ENCODE results near the gene SLC35E1.

The SLC35E1 gene

DNA sequence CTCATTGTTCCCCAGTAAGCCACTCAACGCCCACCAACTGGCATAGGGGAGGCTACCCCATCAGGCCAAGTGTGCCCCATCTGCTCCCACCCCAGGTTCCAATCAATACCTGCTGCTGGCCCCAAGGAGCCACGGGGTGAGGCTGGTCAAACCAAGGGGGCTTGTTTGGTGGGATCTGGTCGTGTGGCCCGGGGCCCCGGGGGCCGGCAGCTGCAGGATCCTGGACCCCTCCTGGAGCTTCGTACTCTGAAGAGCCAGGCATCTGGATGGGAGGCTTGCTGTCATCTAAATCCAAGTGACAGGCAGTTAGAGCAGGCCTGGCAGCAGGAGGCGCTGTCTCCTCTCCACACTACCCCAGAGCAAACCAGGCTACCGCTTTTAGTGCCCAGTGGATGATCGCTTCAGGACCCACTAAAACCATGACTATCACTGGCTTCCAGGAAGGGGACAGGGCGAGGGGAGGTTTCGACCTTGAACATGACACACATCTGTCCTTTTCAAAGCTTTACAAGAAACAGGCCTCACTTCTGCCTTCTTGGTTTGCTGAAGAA lies 44.2 kb downstream of the SLC35E1 start:
- Histone ChIP-seq H3K9me3 (ENCODE audit: control insufficient read depth, insufficient read depth, low read length) (no peaks in the 10 kb centered on the region), H3K27me3 (ENCODE audit: control insufficient read depth, insufficient read depth, low read length) (no peaks in the 10 kb centered on the region), H3K36me3 (ENCODE audit: control insufficient read depth, insufficient read depth, low read length) (peaks cover 99% of the 10 kb centered on the region), H3K27ac (ENCODE audit: low read depth, low read length) (no peak overlapping the region), H3K4me1 (ENCODE audit: control insufficient read depth, insufficient read depth, low read length) (no peaks in the 10 kb centered on the region), H3K9ac (ENCODE audit: low read depth, low read length) (no peak overlapping the region), H3K4me3 (ENCODE audit: low read depth, low read length) (no peak overlapping the region)

DNA sequence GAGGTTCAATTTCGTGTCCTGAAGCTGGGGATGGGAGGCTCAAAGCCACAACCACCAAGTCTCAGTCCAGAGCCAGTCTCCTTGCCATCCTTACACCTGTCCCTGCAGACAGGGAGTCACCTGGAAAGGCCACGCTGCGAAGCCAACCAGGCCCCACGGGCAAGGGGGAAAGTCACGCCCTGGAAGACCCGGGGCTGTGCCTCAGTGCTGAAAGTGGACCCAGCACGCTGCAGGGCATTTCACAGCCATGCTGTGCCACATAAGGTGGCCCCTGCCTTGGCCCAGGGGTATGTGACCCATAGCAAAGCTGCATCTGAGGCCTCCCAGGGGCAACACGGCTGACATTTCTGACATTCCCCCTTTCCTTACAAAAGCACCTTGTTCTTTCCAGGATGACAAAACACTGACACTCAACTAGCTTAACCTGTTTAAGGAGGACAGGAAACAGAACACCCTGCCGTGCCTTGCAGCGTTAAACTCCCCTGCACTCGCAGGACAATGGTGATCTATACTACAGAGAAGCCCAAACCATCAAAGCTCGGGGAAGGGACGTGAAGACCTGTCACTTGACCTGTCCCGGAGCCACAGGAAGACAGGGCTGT lies 44.8 kb downstream of the SLC35E1 start:
- H3K27ac ChIP-seq (ENCODE audit: low read depth, low read length) = no peak overlapping the region

DNA sequence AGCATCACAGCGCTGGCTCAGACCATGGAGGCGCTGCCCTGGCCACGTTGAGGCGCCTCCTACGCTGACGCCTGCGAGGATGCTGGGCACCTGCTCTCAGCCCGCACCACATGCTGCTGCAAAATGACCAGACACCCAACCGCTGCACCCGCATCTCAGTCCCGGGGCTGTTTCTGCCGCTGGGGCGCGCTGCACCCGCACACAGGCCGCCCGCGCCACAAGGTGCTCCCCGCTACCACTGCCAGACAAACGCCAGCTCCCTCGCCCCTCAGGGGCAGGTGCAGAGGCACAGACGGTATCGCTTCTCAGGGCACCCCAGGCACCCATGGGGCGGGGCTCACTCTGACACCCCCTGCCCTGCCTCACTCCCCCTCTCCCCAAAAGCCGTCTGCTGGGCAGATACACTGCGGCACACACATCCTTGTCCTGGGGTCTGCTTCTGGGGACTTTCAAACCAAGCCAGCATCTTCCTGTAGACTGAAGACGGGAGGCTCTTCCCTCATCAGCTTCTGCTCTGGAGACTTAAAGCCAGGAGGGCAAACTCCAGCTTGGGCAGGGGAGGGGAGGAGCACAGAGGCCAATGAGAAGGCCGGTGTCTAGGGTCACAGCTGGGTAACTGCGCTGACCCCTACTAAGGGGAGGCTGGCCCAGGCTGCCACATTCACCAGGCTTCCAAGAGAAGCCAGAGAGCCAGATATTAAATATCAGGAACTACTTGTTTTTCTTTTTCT lies 46.3 kb downstream of the SLC35E1 start:
- H3K27ac ChIP-seq (ENCODE audit: low read depth, low read length) = no peak overlapping the region

More for the DNA sequence above, 44.8 kb downstream of the SLC35E1 start:
- no peak overlapping the region for H3K4me3 ChIP-seq (ENCODE audit: low read depth, low read length)
- peaks cover 99% of the 10 kb centered on the region for H3K36me3 ChIP-seq (ENCODE audit: control insufficient read depth, insufficient read depth, low read length)
- no peaks in the 10 kb centered on the region for H3K27me3 ChIP-seq (ENCODE audit: control insufficient read depth, insufficient read depth, low read length)
- no peaks in the 10 kb centered on the region for H3K9me3 ChIP-seq (ENCODE audit: control insufficient read depth, insufficient read depth, low read length)
- no peak overlapping the region for H3K9ac ChIP-seq (ENCODE audit: low read depth, low read length)
- H3K4me1 ChIP-seq (ENCODE audit: control insufficient read depth, insufficient read depth, low read length) = no peaks in the 10 kb centered on the region

DNA sequence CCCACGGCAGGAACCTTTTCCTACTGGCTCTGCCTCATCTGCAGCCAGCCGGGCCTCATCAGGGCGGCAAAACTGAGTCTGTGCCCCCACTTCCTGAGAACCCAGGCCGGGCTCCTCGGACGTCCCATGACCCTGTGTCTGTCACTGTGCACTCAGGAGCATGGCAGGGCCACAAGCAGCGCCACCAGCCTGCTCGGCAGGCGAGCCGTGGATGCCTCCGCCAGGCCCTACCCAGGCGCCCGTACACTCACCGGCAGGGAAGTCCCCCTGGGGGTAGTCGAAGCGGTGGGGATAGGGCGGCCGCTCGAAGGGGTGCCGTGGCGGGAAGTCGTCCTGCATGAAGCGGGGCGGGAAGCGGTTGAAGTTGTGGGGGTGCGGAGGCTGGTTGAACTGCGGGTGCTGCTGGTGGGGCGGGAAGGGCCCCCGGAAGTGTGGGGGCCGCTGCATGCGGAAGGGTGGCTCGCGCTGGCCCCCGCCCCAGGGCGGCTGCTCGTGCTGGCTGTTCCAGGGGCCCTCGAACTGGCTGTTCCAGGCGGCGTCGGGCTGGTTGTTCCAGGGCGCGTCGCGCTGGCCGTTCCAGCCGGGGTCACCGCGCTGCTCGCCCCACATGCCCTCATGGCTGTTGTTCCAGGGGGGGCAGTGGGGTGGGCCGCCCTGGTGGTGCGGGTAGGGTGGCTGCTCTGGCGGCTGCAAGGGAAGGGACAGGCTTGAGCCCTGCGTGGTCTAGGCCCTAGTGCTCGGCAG lies 47.1 kb downstream of the SLC35E1 start:
- Histone ChIP-seq H3K27me3 (ENCODE audit: control insufficient read depth, insufficient read depth, low read length) (no peaks in the 10 kb centered on the region), H3K27ac (ENCODE audit: low read depth, low read length) (no peak overlapping the region), H3K4me1 (ENCODE audit: control insufficient read depth, insufficient read depth, low read length) (no peaks in the 10 kb centered on the region), H3K4me3 (ENCODE audit: low read depth, low read length) (no peak overlapping the region), H3K9me3 (ENCODE audit: control insufficient read depth, insufficient read depth, low read length) (no peaks in the 10 kb centered on the region), H3K9ac (ENCODE audit: low read depth, low read length) (no peak overlapping the region), H3K36me3 (ENCODE audit: control insufficient read depth, insufficient read depth, low read length) (peaks cover 97% of the 10 kb centered on the region)

More for the DNA sequence above, 46.3 kb downstream of the SLC35E1 start:
- no peaks in the 10 kb centered on the region for H3K27me3 ChIP-seq (ENCODE audit: control insufficient read depth, insufficient read depth, low read length)
- H3K4me3 ChIP-seq (ENCODE audit: low read depth, low read length) = no peak overlapping the region
- peaks cover 97% of the 10 kb centered on the region for H3K36me3 ChIP-seq (ENCODE audit: control insufficient read depth, insufficient read depth, low read length)
- H3K9ac ChIP-seq (ENCODE audit: low read depth, low read length) = no peak overlapping the region
- H3K4me1 ChIP-seq (ENCODE audit: control insufficient read depth, insufficient read depth, low read length) = no peaks in the 10 kb centered on the region
- H3K9me3 ChIP-seq (ENCODE audit: control insufficient read depth, insufficient read depth, low read length) = no peaks in the 10 kb centered on the region

DNA sequence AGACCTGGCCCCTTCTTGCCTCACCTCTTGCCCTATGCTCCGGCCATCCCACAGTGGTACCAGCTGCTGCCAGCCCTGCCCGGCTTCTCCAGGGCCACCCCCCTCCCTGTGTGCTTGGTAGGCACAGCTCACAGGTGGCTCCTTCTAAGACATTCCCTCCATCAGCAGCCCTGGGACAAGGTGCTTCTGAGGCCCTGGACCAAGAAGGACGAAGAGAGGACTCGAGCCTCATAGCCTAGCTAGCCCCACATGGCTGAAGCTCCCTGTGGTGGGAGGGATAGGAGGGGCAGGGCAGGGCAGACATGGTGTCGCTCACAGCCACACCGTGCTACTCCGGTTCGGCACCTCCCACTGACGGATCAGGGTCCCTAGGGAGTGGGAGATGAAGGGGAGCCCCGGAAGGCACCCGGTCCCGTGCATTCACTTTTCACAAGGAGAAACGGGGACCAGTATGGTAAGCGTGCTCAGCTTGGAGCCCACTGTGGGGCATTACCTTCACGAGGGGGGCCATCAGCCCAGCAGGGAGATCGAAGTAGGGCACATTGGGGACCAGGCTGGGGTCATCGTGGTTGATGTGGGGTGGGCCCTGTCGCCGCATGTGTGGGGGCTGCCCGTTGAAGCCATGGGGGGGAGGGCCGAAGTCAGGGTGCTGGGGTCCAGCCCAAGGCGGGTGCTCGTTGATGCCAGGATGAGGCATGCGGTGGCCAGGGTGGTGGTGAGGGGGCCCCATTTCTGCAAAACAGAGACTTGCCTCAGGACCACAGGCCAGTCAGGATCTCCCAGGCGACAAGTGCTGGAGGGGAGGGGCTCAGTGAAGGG lies 49.4 kb downstream of the SLC35E1 start:
- no peak overlapping the region for H3K4me3 ChIP-seq (ENCODE audit: low read depth, low read length)

DNA sequence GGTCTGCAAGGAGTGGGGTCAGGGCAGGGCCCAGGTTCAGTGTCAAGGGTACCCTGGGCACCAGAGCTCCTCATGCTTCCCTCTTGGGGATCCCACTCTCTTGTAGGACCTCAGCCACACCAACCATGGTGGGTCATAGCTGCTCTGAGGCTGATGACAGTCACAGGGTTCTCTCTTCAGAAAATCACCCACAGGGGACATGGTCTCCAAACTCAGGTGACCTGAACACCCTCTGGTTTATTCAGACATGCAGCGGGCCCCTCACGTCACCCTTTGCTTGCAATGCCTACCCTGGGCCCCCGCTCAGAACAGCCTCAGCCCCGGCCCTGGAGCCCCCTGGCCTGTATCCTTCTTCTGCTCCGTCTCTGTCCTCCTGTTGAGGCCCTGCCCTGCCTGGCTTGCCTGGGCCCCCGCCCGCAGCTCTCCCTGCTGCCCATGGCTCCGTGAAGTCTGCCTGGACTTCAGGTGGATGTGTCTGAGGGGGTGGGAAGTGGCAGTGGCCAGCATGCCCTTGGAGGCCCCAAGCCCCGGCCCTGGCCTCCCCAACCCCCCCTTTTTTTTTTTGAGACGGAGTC lies 50.4 kb downstream of the SLC35E1 start:
- Histone ChIP-seq H3K27me3 (ENCODE audit: control insufficient read depth, insufficient read depth, low read length) (no peaks in the 10 kb centered on the region), H3K36me3 (ENCODE audit: control insufficient read depth, insufficient read depth, low read length) (peaks cover 97% of the 10 kb centered on the region), H3K9me3 (ENCODE audit: control insufficient read depth, insufficient read depth, low read length) (no peaks in the 10 kb centered on the region), H3K27ac (ENCODE audit: low read depth, low read length) (no peak overlapping the region), H3K4me3 (ENCODE audit: low read depth, low read length) (no peak overlapping the region), H3K4me1 (ENCODE audit: control insufficient read depth, insufficient read depth, low read length) (no peaks in the 10 kb centered on the region), H3K9ac (ENCODE audit: low read depth, low read length) (no peak overlapping the region)

More for the DNA sequence above, 49.4 kb downstream of the SLC35E1 start:
- Histone ChIP-seq H3K4me1 (ENCODE audit: control insufficient read depth, insufficient read depth, low read length) (no peaks in the 10 kb centered on the region), H3K9ac (ENCODE audit: low read depth, low read length) (no peak overlapping the region), H3K27me3 (ENCODE audit: control insufficient read depth, insufficient read depth, low read length) (no peaks in the 10 kb centered on the region), H3K36me3 (ENCODE audit: control insufficient read depth, insufficient read depth, low read length) (peaks cover 97% of the 10 kb centered on the region), H3K9me3 (ENCODE audit: control insufficient read depth, insufficient read depth, low read length) (no peaks in the 10 kb centered on the region), H3K27ac (ENCODE audit: low read depth, low read length) (no peak overlapping the region)

DNA sequence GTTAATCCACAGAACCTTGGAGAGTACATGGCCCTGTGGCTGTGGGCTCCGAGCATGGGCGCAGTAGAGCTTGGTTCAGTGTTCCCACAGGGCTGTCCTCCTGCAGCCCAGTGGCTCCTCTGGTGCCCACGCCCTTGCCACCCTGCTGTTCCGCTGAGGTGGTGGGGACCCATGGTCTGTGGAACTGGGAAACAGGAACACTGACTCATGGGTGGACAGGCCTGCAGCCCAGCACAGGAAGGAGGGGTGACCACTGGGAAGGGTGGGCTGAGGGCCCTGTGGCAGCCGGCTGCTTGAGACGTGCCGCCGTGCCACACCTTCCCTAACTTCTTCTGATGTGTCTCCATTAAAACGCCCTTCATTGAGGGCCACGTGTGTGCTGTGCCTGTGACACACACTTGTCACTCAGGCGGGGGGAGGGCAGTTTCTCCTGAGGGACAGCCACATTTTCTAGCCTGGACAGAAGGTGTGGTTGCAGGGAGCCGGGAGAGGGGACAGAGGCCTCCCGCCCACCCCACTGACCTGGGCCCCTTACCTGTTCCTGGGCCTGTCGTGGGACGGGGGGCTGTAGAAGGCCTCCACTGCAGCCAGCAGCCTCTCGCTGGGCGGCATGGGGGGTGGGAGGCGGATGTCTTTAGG lies 51.1 kb downstream of the SLC35E1 start:
- Histone ChIP-seq H3K9ac (ENCODE audit: low read depth, low read length) (no peak overlapping the region), H3K4me3 (ENCODE audit: low read depth, low read length) (no peak overlapping the region), H3K27me3 (ENCODE audit: control insufficient read depth, insufficient read depth, low read length) (no peaks in the 10 kb centered on the region), H3K9me3 (ENCODE audit: control insufficient read depth, insufficient read depth, low read length) (no peaks in the 10 kb centered on the region), H3K4me1 (ENCODE audit: control insufficient read depth, insufficient read depth, low read length) (no peaks in the 10 kb centered on the region), H3K27ac (ENCODE audit: low read depth, low read length) (no peak overlapping the region), H3K36me3 (ENCODE audit: control insufficient read depth, insufficient read depth, low read length) (peaks cover 95% of the 10 kb centered on the region)

DNA sequence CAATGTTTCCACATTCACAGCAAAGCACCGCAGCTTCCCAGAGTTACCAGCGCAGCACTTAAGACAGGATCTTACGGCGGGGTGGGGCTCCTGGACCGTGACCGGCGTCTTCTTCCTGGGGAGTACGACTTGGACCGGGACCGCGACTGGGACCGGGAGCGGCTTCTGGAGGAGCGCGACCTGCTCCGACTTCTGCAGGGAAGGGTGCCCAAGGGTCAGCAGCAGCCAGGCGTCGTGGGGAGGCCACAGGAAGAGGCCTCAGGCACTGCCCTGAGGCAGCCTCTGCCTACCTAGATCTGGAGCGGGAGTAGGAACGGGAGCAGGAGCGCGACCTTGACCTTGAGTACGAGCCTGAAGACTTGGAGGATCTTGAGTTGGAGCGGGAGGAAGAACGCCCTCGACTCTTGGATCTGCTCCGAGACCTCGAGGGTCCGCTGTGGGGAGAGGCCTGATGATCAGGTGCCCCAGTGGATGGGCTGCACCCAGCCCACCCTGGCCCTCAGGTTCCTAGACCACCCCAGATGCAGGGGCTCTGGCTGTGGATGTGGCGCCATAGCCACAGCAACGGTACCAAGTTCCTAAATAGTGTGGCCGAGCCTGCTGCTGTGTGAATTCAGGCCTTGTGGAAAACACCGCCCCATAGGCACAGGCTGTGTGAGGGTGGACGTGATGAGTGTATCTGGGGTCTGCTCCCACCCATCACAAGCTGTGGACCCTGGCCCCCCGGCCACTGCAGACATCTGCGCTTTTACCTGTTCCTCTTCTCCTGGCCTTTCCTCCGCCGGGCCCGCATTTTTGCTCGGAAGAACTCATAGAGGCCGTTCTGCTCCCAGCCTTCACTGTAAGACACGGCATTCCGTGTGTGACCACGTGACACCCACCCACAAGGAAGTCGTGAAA lies 51.9 kb downstream of the SLC35E1 start:
- Histone ChIP-seq H3K4me3 (ENCODE audit: low read depth, low read length) (no peak overlapping the region), H3K27me3 (ENCODE audit: control insufficient read depth, insufficient read depth, low read length) (no peaks in the 10 kb centered on the region), H3K27ac (ENCODE audit: low read depth, low read length) (no peak overlapping the region), H3K9ac (ENCODE audit: low read depth, low read length) (no peak overlapping the region), H3K36me3 (ENCODE audit: control insufficient read depth, insufficient read depth, low read length) (peaks cover 88% of the 10 kb centered on the region), H3K9me3 (ENCODE audit: control insufficient read depth, insufficient read depth, low read length) (no peaks in the 10 kb centered on the region), H3K4me1 (ENCODE audit: control insufficient read depth, insufficient read depth, low read length) (no peaks in the 10 kb centered on the region)

DNA sequence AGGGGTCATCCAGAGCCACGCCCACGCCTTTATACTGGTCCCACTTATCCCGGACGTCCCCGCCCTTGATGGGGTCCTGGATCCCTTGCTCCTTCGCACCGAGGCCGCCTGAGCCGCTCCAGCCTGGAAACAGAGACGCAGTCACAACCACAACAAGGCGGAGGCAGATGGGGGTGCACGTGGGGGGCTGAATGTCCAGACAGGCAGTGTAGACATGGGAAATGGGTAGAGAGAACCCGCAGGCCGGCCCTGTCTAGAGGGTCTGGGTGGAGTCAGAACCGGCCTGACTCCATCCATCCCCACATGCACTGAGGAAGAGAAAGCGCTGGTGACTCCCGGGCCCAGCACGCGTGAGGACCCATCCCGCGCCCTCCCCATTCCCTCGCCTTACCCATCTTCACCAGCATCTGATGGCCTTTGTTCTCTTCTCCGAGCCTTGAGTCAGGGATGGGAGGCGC lies 53.0 kb downstream of the SLC35E1 start:
- H3K4me1 ChIP-seq (ENCODE audit: control insufficient read depth, insufficient read depth, low read length) = no peaks in the 10 kb centered on the region
- H3K4me3 ChIP-seq (ENCODE audit: low read depth, low read length) = no peak overlapping the region
- no peak overlapping the region for H3K27ac ChIP-seq (ENCODE audit: low read depth, low read length)
- H3K27me3 ChIP-seq (ENCODE audit: control insufficient read depth, insufficient read depth, low read length) = no peaks in the 10 kb centered on the region
- H3K9me3 ChIP-seq (ENCODE audit: control insufficient read depth, insufficient read depth, low read length) = no peaks in the 10 kb centered on the region
- no peak overlapping the region for H3K9ac ChIP-seq (ENCODE audit: low read depth, low read length)
- H3K36me3 ChIP-seq (ENCODE audit: control insufficient read depth, insufficient read depth, low read length) = peaks cover 77% of the 10 kb centered on the region
